Measurements from ENCODE around the gene C9orf50. TPM values are rescaled to one million over a fixed set of nuclear protein-coding genes. Genes with fewer than 3 reads are reported as not detected.
A peak's percentile ranks its signal among the peaks of the same experiment; 100 is the strongest.

C9orf50 gene
- total RNA-seq, 2 donors from 2014 or later = not detected

DNA sequence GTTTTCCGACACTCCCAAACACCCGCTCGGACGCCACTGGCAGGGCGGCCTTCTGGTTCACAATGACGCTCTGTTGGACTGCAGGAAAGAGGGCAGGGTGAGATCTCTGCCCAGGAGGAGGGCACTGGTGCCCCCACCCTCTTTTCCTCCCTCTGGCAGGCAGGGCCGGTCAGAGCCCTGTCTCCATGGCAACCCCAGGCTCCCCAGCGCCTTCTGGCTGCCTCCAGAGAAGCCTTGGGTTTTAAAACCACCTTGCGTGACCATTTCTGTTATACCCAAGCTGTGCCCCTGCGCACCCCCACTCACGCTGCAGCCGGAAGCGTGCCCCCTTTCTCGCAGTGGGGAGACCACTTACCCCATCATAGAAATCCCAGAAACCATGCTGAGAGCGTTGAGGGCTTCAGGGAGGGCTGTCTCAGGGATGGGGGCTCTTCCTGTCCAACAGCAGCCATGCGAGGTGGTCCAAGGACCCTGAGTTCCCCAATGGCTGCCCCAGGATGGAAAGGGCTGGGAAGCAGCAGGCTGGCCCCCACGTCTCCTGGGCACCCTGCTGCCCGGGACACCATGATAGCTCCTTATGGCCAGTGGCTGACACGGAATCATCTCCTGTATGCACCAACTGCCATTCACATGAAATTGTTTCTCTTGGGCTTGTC, 7.3 kb downstream of the C9orf50 start:
- Histone ChIP-seq H3K27ac (no peak overlapping the region), H3K27me3 (no peaks in the 10 kb centered on the region), H3K36me3 (no peaks in the 10 kb centered on the region), H3K4me1 (peaks cover 0 to 24% of the 10 kb centered on the region in 2 donors), H3K9me3 (no peaks in the 10 kb centered on the region), H3K4me3 (no peak overlapping the region)
- no peak for DNase-seq (ENCODE audit: low spot score)
- TF ChIP-seq, protein P1, sequence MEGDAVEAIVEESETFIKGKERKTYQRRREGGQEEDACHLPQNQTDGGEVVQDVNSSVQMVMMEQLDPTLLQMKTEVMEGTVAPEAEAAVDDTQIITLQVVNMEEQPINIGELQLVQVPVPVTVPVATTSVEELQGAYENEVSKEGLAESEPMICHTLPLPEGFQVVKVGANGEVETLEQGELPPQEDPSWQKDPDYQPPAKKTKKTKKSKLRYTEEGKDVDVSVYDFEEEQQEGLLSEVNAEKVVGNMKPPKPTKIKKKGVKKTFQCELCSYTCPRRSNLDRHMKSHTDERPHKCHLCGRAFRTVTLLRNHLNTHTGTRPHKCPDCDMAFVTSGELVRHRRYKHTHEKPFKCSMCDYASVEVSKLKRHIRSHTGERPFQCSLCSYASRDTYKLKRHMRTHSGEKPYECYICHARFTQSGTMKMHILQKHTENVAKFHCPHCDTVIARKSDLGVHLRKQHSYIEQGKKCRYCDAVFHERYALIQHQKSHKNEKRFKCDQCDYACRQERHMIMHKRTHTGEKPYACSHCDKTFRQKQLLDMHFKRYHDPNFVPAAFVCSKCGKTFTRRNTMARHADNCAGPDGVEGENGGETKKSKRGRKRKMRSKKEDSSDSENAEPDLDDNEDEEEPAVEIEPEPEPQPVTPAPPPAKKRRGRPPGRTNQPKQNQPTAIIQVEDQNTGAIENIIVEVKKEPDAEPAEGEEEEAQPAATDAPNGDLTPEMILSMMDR (IDR thresholded peaks at IDR 0.05) = no peak

DNA sequence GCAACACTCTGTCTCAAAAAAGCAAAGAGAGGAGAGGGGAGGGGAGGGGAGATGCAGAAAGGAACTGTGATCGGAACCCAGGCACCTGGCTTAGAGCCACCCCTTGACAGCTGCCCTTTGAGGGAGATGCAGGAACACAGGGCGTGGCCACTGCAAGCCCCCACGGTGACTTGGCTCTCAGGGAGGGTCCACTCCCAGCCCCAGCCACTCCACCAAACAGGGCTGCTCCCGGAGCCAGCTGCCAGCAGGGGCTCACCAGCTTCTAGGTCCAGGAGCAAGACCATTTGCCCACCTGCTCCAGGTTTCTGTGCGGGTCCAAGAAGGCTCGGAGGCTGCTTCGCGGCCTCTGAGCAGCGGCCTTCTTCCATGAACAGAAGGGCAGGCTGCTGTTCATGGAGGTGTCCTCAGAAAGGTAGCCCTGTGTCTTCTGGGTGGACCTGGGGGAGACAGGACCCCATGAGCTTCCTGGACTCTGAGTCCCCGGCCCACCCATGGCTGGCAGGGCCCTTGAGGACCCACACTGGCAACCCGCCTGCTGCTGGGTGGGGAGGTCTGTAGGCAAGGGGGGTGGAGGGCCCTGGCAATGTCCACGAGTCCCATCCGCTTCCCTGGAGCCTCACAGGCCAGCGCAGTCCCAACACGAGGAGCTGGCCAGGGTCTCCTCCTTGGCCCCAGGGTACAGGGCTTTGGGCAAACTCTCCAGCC, 7.9 kb downstream of the C9orf50 start:
- H3K27ac ChIP-seq = peak overlapping the region in 1 of 2 donors; percentile 18
- TF ChIP-seq, protein P1 (IDR thresholded peaks at IDR 0.05) = no peak
- no peak overlapping the region for H3K4me3 ChIP-seq
- no peaks in the 10 kb centered on the region for H3K36me3 ChIP-seq
- H3K4me1 ChIP-seq = peaks cover 0 to 31% of the 10 kb centered on the region in 2 donors
- no peak for DNase-seq (ENCODE audit: low spot score)
- no peaks in the 10 kb centered on the region for H3K27me3 ChIP-seq
- H3K9me3 ChIP-seq = no peaks in the 10 kb centered on the region

DNA sequence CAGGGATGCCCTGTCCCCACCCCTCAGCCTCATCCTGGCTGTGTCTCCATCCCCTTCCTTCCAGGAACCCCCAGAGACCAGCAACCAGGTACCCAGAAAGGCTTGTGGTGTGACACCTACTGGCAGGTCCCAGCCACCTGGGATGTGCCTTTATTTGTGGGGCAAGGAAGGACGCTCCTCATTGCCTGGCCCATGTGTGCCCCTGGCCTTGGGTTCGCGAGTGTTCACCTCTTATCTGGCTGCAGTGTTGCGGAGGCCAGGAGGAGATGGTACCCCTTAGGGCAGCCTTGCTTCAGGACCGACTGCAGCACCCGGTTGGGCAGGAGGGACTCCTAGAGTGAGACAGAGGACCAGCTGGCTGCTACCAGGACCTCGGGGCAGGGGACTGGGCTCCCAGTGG, 8.8 kb downstream of the C9orf50 start:
- Histone ChIP-seq H3K36me3 (no peaks in the 10 kb centered on the region), H3K4me3 (no peak overlapping the region), H3K27me3 (no peaks in the 10 kb centered on the region), H3K27ac (no peak overlapping the region), H3K9me3 (no peaks in the 10 kb centered on the region), H3K4me1 (peaks cover 0 to 39% of the 10 kb centered on the region in 2 donors)
- TF ChIP-seq, protein P1 (IDR thresholded peaks at IDR 0.05) = no peak
- no peak for DNase-seq (ENCODE audit: low spot score)

DNA sequence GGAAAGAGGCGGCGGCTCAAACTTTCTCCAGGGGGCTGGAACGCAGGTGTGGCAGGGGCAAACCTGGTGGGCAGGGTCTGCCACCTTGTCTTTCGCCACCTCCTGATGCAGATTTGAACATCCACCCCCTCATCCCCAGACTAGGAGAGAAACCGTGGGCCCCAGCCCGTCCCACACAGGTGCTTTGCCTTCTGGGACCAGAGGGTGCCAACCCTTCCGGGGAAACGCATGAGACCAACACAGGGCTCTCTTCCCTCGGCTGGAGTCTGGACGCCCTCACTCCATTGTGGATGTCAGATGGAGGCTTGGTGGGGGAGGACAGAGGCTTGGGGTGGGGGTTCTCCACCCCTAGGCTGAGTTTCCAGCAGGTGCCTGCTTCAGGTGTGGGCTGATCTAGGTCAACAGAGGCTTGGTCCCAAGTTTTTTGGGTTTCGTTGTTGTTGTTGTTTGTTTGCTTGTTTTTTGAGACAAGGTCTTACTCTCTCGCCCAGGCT, 9.5 kb downstream of the C9orf50 start:
- H3K4me3 ChIP-seq = peak overlapping the region in 1 of 2 donors; percentile 70
- H3K36me3 ChIP-seq = no peaks in the 10 kb centered on the region
- no peak for DNase-seq (ENCODE audit: low spot score)
- H3K27ac ChIP-seq = peak overlapping the region in 1 of 2 donors; percentile 93
- H3K27me3 ChIP-seq = no peaks in the 10 kb centered on the region
- H3K4me1 ChIP-seq = peaks cover 0 to 47% of the 10 kb centered on the region in 2 donors
- TF ChIP-seq, protein P1 (IDR thresholded peaks at IDR 0.05) = no peak
- H3K9me3 ChIP-seq = no peaks in the 10 kb centered on the region

DNA sequence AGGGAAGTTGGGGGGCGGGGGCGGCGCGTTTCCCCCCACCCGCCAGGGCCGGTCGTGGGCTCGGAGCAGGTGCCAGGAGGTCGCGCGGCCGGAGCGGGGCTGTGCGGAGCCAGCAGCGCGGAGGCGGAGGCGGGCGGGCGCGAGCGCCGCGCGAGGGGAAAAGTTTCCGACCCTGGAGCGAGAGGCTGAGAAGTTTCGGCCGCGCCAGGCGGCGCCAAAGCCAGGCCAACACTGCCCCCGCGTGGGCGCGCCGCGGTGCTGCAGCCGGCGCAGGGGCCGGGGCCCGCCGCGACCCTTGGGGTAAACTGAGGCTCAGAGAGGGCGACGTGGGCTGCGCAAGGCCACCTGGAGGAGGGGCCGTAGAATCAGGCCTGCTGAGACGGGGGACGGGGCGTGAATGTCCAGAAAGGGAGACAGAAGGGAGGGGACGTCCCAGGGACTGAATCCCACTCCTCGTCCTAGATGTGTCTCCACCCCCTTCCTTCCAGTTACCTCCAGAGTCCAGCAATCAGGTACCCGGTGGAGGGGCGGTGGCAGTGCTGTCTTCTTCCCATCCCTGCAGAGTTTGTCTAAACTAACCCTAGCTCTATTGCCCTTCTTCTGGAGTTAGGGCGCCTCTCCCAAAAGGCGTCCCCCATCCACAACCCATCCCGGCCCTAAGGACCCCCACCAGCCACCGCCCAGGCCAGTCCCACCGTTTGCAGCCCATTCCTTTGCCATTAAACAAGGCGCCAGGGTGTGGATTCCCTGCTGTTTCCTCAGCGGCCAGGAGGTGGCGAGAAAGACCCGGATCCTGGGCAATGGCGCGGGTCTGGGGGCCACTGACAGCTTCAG, 10.2 kb downstream of the C9orf50 start:
- peak overlapping the region; percentile 93 to 94 for H3K27ac ChIP-seq
- TF ChIP-seq, protein P1 (IDR thresholded peaks at IDR 0.05) = peak; percentile 82 to 96
- no peaks in the 10 kb centered on the region for H3K36me3 ChIP-seq
- H3K4me3 ChIP-seq = peak overlapping the region; percentile 61 to 70
- no peaks in the 10 kb centered on the region for H3K9me3 ChIP-seq
- peak; percentile 88 for DNase-seq (ENCODE audit: low spot score)
- H3K4me1 ChIP-seq = peaks cover 0 to 48% of the 10 kb centered on the region in 2 donors
- no peaks in the 10 kb centered on the region for H3K27me3 ChIP-seq

All from right atrium auricular region (tissue), 2 donors.